GM12875 (cell line): ENCODE data around the gene QRFP.

Experiments
- H3K4me3 ChIP-seq: one replicate; pipeline ENCODE4 v1.5.1; 2011; ENCODE audit warnings: low read depth, low read length, control low read depth
- CTCF ChIP-seq: IDR thresholded peaks from 2 replicates; pipeline ENCODE4 v1.5.1; 2011; ENCODE audit warnings: low read depth, mild to moderate bottlenecking, control low read depth, inconsistent platforms, low read length, moderate library complexity, borderline replicate concordance; ENCODE audit not compliant: insufficient read depth

Gene QRFP

DNA sequence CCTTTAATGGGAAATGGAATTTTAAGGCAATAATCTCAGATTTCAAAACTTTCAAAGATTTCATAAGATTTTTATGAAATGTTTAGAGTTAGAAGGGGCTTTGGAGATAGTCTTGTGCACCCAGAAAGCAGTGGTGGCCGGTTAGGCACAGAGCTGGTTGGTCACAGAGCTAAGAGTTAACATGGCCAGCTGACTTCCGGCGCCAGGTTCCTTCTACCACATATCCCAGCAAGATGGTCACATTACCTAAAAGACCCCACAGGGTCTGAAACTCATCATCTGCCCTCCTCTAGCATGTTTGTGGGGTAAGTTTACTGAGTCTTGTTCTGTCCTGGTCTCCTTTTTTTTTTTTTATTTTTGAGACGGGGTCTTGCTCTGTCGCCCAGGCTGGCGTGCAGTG is 19.3 kb downstream of the QRFP start:
- TF ChIP-seq CTCF, result no peak
- H3K4me3 ChIP-seq, result no peak overlapping the region

GRCh38 chr9:130874783-130875182 is 21.8 kb downstream of the QRFP start:
- no peak for TF ChIP-seq CTCF
- H3K4me3 ChIP-seq, result no peak overlapping the region

GRCh38 chr9:130873966-130874365 is 22.6 kb downstream of the QRFP start:
- TF ChIP-seq CTCF, result no peak
- H3K4me3 ChIP-seq, result no peak overlapping the region

DNA sequence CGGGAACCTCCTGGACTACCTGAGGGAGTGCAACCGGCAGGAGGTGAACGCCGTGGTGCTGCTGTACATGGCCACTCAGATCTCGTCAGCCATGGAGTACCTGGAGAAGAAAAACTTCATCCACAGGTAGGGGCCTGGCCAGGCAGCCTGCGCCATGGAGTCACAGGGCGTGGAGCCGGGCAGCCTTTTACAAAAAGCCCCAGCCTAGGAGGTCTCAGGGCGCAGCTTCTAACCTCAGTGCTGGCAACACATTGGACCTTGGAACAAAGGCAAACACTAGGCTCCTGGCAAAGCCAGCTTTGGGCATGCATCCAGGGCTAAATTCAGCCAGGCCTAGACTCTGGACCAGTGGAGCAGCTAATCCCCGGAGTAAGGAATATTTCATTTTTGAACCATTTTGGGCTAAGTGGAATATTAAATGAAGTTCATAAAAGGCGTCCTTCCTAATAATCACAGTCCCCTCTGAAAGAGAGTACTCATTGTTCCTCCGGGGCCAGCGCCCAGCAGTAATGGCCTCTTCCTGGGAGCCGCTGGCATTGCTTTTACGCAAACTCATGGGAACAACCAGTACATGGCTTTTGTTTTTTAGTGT is 23.6 kb downstream of the QRFP start:
- no peak overlapping the region for H3K4me3 ChIP-seq
- TF ChIP-seq CTCF, result no peak

DNA sequence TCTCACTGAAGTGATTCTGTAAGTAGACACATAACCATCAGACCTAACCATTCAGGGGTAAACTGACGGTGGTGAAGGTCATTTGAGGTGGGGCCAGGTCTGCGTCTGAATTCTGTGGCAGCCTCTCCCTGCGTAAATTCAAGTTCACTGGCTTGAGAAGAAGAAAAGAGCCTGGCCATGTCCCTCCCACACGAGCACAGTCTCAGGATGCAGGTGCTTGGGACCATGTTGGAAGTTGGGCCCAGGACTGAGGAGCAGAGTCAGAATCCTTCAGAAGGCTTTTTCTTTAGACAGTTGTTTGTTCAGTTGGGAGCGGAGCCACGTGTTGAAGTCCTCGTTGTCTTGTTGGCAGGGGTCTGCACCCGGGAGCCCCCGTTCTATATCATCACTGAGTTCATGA is 24.1 kb downstream of the QRFP start:
- no peak overlapping the region for H3K4me3 ChIP-seq
- TF ChIP-seq CTCF, result no peak

GRCh38 chr9:130872093-130872492 is 24.5 kb downstream of the QRFP start:
- TF ChIP-seq CTCF, result no peak
- no peak overlapping the region for H3K4me3 ChIP-seq

DNA sequence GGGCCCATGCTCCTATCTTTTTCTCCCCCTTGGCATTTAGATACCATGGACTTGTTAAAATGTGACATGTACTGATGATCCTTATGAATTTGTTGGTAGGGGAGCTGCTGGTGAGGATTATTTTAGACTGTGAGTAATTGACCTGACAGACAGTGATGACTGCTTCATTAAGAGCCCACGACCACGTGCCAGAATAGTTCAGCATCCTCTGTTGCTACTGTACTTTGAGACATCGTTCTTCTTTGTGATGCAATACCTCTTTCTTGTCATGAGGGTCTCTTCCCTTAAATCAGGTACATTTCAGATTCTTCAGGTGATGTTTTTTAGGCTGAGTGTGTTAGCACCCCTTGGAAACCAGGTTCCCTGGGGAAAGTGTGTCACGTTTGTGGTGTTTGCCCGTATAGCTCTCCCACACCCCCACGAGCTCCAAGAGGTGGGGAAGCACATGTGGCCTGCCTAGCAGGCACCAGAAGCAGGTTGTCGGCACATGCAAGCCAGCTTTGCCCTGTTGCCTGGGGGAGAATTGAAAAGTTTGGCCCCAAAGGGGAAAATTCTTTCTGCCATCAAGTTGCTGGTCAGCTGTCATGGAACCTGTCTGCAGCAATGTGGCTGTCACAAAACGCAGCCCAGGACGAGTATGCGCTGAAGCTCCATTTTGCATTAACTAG is 25.1 kb downstream of the QRFP start:
- TF ChIP-seq CTCF, result no peak
- no peak overlapping the region for H3K4me3 ChIP-seq
